SH-SY5Y (cell line): ENCODE results near the gene ZNF276.

Experiments
- GATA2 ChIP-seq: IDR thresholded peaks from 2 replicates; pipeline ENCODE4 v1.6.1; 2011; ENCODE audit warnings: mild to moderate bottlenecking, low read depth, low read length
- GATA3 ChIP-seq: IDR thresholded peaks from 2 replicates; pipeline ENCODE4 v1.6.1; 2011; ENCODE audit warnings: low read depth, mild to moderate bottlenecking, low read length, moderate library complexity

DNA sequence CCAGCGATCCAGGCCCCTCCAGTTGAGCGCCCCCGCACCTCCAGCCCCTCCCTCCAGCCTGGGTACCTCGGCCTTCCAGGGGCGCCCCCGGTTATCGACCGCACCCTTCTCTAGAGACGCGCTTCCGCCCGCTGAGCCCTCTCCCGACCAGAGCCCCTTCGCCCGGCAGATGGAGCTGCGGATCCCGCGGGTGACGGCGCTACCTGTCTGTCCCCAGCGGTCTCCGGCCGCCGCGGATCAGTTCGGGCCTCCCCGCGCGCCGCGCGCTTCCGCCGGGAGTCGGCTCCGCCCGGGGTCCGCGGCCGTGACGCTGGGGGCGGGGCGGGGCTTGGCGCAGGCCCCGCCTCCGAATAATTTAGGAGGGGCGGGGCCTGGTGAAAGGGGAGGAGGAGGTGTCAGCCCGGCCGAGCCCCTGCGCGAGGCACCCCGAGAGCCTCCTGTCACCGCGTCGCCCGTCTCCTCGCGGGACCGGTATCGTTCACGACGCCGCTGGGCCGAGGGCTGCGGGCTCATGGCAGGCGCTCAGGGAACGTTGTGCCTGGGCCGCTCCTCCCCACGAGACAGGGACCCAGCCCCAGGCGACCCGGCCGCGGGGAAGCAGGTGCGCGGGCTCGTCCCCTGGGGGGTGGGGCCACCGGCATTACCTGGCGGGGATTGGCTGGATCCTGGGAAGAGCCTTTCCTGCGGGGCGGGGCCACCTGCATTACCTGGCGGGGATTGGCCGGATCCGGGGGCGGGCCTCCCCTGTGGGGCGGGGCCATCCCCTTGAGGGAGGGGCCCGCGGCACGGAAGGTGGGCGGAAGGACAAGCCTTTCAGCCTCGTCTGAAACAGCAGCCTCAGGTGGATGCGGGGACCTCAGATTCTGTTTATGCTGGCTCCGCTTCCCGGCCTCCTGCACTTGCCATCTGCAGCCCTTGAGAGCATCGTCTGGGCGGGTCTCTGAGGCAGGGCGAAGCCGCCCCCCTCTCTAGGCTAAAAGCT, 19.6 kb upstream of the ZNF276 start, which contains the start of gene SPATA2L:
- TF ChIP-seq GATA2 (no peak), GATA3 (no peak)
